HT1080 (cell line): ENCODE results near the gene C1orf232. TPM values are rescaled to one million over a fixed set of nuclear protein-coding genes. Genes with fewer than 3 reads are reported as not detected.

Source experiments
- DNase-seq: peaks from one replicate; pipeline ENCODE4 v3.0.0-alpha.2; 2015; ENCODE audit warnings: low read depth
- total RNA-seq: library from RNA; depleted of rRNA; stranded (reverse); fragments of >200 nt; shearing (Covaris generic); gene quantifications from 2 replicates; pipeline ENCODE4 v1.2.3, GENCODE V29; 2014

The C1orf232 gene
- total RNA-seq, 1 experiment from 2014 or later, result not detected

- no peak for DNase-seq
Measured at GRCh38 chr1:26158271-26158907, 10.4 kb downstream of the C1orf232 start.

GRCh38 chr1:26156285-26157038, 12.3 kb downstream of the C1orf232 start:
- peak; percentile 50 for DNase-seq

- no peak for DNase-seq
Measured at GRCh38 chr1:26155370-26156284, 13.1 kb downstream of the C1orf232 start.

- no peak for DNase-seq
Measured at GRCh38 chr1:26154750-26155149, 14.0 kb downstream of the C1orf232 start.

GRCh38 chr1:26153966-26154532, 14.7 kb downstream of the C1orf232 start:
- DNase-seq, result no peak

- no peak for DNase-seq
Measured at GRCh38 chr1:26148887-26149286, 19.9 kb downstream of the C1orf232 start.

GRCh38 chr1:26145960-26146294, 22.8 kb downstream of the C1orf232 start:
- no peak for DNase-seq

- peak; percentile 65 for DNase-seq
Measured at GRCh38 chr1:26145041-26145959, 23.5 kb downstream of the C1orf232 start.

- no peak for DNase-seq
Measured at GRCh38 chr1:26142159-26142558, 26.6 kb downstream of the C1orf232 start.

GRCh38 chr1:26138974-26139558, 29.7 kb downstream of the C1orf232 start:
- DNase-seq, result no peak

- no peak for DNase-seq
Measured at GRCh38 chr1:26134466-26134865, 34.3 kb downstream of the C1orf232 start.

- DNase-seq, result no peak
Measured at GRCh38 chr1:26132834-26133167, 36.0 kb downstream of the C1orf232 start.

- no peak for DNase-seq
Measured at GRCh38 chr1:26132128-26132833, 36.5 kb downstream of the C1orf232 start.

- no peak for DNase-seq
Measured at GRCh38 chr1:26130695-26131094, 38.1 kb downstream of the C1orf232 start.

GRCh38 chr1:26129778-26130177, 39.0 kb downstream of the C1orf232 start:
- DNase-seq, result no peak

GRCh38 chr1:26127235-26128163, 41.3 kb downstream of the C1orf232 start:
- DNase-seq, result no peak

GRCh38 chr1:26126321-26127084, 42.3 kb downstream of the C1orf232 start:
- peak; percentile 85 for DNase-seq

- DNase-seq, result no peak
Measured at GRCh38 chr1:26125946-26126320, 42.8 kb downstream of the C1orf232 start.
